T-cell (primary cell): ENCODE measurements around the gene JPT2. TPM values are rescaled to one million over a fixed set of nuclear protein-coding genes. Genes with fewer than 3 reads are reported as not detected.

ENCODE experiments used
- ATAC-seq, 4 experiments: fragments of 200-7000 bp in 3 of 4; fragments of 150-1000 bp in 1 of 4; cut with Tn5 transposase; replicated peaks in 1 of 4; 1 replicate in 3 of 4; 2 replicates in 1 of 4; pipeline ENCODE4 v1.10.0; 2021; ENCODE audit warnings: moderate library complexity in 3 of 4, mild to moderate bottlenecking in 2 of 4, moderate number of reproducible peaks in 1 of 4
- CTCF ChIA-PET, 2 donors: fragments of 300-600 bp; sonication (Branson Sonifier 250); formaldehyde crosslinking; loops; one replicate each; lab custom pipeline; 2022; ENCODE audit warnings: antibody characterized with exemption in 2 of 2; lab: Charles Lee
- POLR2A ChIA-PET, 2 donors: fragments of 300-600 bp; sonication (Branson Sonifier 250); formaldehyde crosslinking; loops; one replicate each; lab custom pipeline; 2022; ENCODE audit warnings: antibody characterized with exemption in 2 of 2; lab: Charles Lee
- DNase-seq, 35 experiments: peaks; one replicate each; pipeline versions ENCODE4 v3.0.0 to v3.0.0-alpha.2; 2013 to 2023
- H3K27ac ChIP-seq: one replicate; pipeline ENCODE4 v1.5.1; 2013; ENCODE audit warnings: low read length
- H3K27me3 ChIP-seq, 2 experiments: replicated peaks in 1 of 2; 1 replicate in 1 of 2; 2 replicates in 1 of 2; pipeline versions ENCODE4 v1.6.1 to v1.7.0; 2013; ENCODE audit warnings: low read length in 1 of 2, mixed read lengths in 1 of 2; ENCODE audit not compliant: control insufficient read depth in 2 of 2, insufficient read depth in 2 of 2; ENCODE audit errors: extremely low read depth in 1 of 2
- H3K36me3 ChIP-seq, 2 donors: 1 replicate in 1 of 2; 2 replicates in 1 of 2; pipeline versions ENCODE4 v1.6.1 to v1.7.0; 2013; ENCODE audit warnings: low read length in 1 of 2; ENCODE audit not compliant: control insufficient read depth in 2 of 2, insufficient read depth in 1 of 2; ENCODE audit errors: extremely low read depth in 1 of 2
- H3K4me1 ChIP-seq, 2 experiments: 1 replicate in 1 of 2; 2 replicates in 1 of 2; pipeline versions ENCODE4 v1.6.1 to v1.7.0; 2013; ENCODE audit warnings: low read length in 2 of 2, mixed read lengths in 1 of 2; ENCODE audit not compliant: insufficient read depth in 2 of 2, control insufficient read depth in 1 of 2; ENCODE audit errors: extremely low read depth in 1 of 2
- H3K4me3 ChIP-seq, 2 donors: 1 replicate in 1 of 2; 2 replicates in 1 of 2; pipeline versions ENCODE4 v1.5.1 to v1.7.0; 2013; ENCODE audit warnings: mild to moderate bottlenecking in 2 of 2, low read length in 1 of 2, moderate library complexity in 1 of 2; ENCODE audit not compliant: control insufficient read depth in 1 of 2; ENCODE audit errors: extremely low read depth in 1 of 2
- H3K9me3 ChIP-seq: 2 replicates; pipeline ENCODE4 v1.7.0; 2013
- H3K27ac Mint-ChIP-seq, 2 donors: one replicate each; pipeline ENCODE4 v1.8.0; 2020 to 2021; ENCODE audit warnings: mild to moderate bottlenecking in 2 of 2, mixed read lengths in 2 of 2
- H3K27me3 Mint-ChIP-seq, 2 donors: one replicate each; pipeline ENCODE4 v1.8.0; 2021 to 2022; ENCODE audit warnings: mixed read lengths in 2 of 2
- H3K36me3 Mint-ChIP-seq: one replicate; pipeline ENCODE4 v1.8.0; 2021; ENCODE audit warnings: mixed read lengths
- H3K4me1 Mint-ChIP-seq, 3 donors: one replicate each; pipeline ENCODE4 v1.8.0; 2020 to 2022; ENCODE audit warnings: mixed read lengths in 3 of 3, mild to moderate bottlenecking in 1 of 3
- H3K4me3 Mint-ChIP-seq, 3 donors: one replicate each; pipeline ENCODE4 v1.8.0; 2020 to 2022; ENCODE audit warnings: mild to moderate bottlenecking in 3 of 3, mixed read lengths in 3 of 3, moderate library complexity in 3 of 3
- H3K9me3 Mint-ChIP-seq, 3 donors: one replicate each; pipeline ENCODE4 v1.8.0; 2020 to 2022; ENCODE audit warnings: mixed read lengths in 3 of 3
- WGBS: methylation state at CpG from one replicate; pipeline ENCODE4 v1.1.5; 2013; ENCODE audit warnings: missing lambda C conversion rate; ENCODE audit not compliant: insufficient coverage; 5-methylcytosine and 5-hydroxymethylcytosine counted together
- total RNA-seq, 35 experiments: library from RNA in 6 of 35; stranded (reverse) in 6 of 35; fragments of 120-200 nt in 1 of 35; gene quantifications; one replicate each; pipeline versions ENCODE4 v1.2.1 to v1.2.4 and lab custom pipeline; 2013 to 2026

JPT2 gene
- total RNA-seq, 5 donors from 2014 or later (not counting 1 experiment from before 2014, with no cell fraction given) = 13.8 to 51.1 (median 41.3) TPM

DNA sequence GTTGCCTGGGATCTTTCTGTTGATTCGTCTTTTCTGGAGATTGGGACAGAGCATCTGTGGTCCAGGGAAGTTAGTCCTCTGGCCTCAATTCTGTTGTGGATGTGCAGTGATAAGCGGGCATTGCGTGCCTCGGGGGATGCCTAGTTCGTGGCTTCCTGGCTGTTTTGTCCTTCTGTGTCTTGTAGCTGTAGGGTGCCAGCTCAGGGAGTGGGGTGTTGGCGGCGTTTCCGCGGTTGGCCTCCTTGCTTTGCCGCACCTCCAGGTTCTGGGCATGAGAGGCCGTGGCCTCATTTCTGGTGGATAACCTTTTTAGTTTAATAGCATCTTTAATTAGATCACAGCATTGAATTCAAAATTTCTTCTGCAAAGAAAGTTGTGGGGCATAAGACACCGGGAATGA, 1.4 kb upstream of the JPT2 start:
- peak overlapping the region; percentile 13 to 55 (median 47) for H3K4me3 Mint-ChIP-seq
- H3K4me1 Mint-ChIP-seq = peaks cover 35 to 38% (median 35%) of the 10 kb centered on the region in 3 donors
- no peaks in the 10 kb centered on the region for H3K27me3 Mint-ChIP-seq
- Histone ChIP-seq H3K9me3 (no peaks in the 10 kb centered on the region), H3K27ac (no peak overlapping the region), H3K36me3 (peaks cover 27 to 34% of the 10 kb centered on the region in 2 donors), H3K4me3 (no peak overlapping the region), H3K27me3 (no peaks in the 10 kb centered on the region), H3K4me1 (peaks cover 3 to 22% of the 10 kb centered on the region in 2 experiments)
- peak overlapping the region; percentile 46 to 78 for H3K27ac Mint-ChIP-seq
- CTCF ChIA-PET = interaction anchor here in 1 of 2 donors (2.7 kb wide), 1 partner anchor 30 kb away, joined by 15 read pairs; the partner anchor contains the start of gene MAPK8IP3
- POLR2A ChIA-PET = interaction anchor here in 1 of 2 donors (0.6 kb wide), 1 partner anchor 173 kb away, joined by 3 read pairs; no protein-coding TSS in a partner anchor
- ATAC-seq (no peak), DNase-seq (no peak)
- 100% methylated on average over 5 of the region's 12 CpGs for WGBS
- H3K9me3 Mint-ChIP-seq = no peaks in the 10 kb centered on the region
- peaks cover 30% of the 10 kb centered on the region for H3K36me3 Mint-ChIP-seq

DNA sequence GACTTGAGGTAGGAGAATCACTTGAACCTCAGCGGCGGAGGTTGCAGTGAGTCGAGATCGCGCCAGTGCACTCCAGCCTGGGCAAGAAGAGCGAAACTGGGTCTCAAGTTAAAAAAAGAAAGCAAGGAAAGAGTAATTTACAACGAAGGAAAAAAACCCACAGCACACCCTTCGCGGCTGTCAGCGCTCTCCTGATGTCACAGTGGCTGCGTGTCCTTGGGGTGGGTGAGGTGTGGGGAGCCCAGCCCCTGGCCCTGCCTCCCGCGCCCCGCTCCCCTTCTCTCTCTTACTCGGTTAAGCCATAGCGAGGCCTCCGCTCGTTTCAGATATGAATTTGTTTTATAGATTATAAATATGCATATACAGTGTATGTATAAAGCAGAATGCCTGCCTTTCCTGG, 740 bp upstream of the JPT2 start:
- H3K4me3 ChIP-seq = no peak overlapping the region
- DNase-seq = peak in 3 of 35 experiments; percentile 3 to 31 (median 3)
- peaks cover 36 to 39% (median 39%) of the 10 kb centered on the region in 3 donors for H3K4me1 Mint-ChIP-seq
- peaks cover 20 to 27% of the 10 kb centered on the region in 2 donors for H3K36me3 ChIP-seq
- peaks cover 3 to 22% of the 10 kb centered on the region in 2 experiments for H3K4me1 ChIP-seq
- no peaks in the 10 kb centered on the region for H3K9me3 ChIP-seq
- H3K27me3 Mint-ChIP-seq = no peaks in the 10 kb centered on the region
- POLR2A ChIA-PET = interaction anchor here in 1 of 2 donors (0.6 kb wide), 1 partner anchor 173 kb away, joined by 3 read pairs; no protein-coding TSS in a partner anchor
- H3K9me3 Mint-ChIP-seq = no peaks in the 10 kb centered on the region
- H3K36me3 Mint-ChIP-seq = peaks cover 23% of the 10 kb centered on the region
- peak overlapping the region; percentile 72 to 78 for H3K27ac Mint-ChIP-seq
- no CpG with 5 or more reads among the region's 18 CpGs for WGBS
- no peak for ATAC-seq
- peak overlapping the region in 2 of 3 donors; percentile 47 to 55 for H3K4me3 Mint-ChIP-seq
- CTCF ChIA-PET = interaction anchor here in 1 of 2 donors (0.8 to 2.7 kb wide), 3 partner anchors 29 to 299 kb away, joined by 3 to 15 read pairs (median 5); partner anchors contain the start of genes MAPK8IP3, NUBP2 and SPSB3
- no peaks in the 10 kb centered on the region for H3K27me3 ChIP-seq
- H3K27ac ChIP-seq = no peak overlapping the region

DNA sequence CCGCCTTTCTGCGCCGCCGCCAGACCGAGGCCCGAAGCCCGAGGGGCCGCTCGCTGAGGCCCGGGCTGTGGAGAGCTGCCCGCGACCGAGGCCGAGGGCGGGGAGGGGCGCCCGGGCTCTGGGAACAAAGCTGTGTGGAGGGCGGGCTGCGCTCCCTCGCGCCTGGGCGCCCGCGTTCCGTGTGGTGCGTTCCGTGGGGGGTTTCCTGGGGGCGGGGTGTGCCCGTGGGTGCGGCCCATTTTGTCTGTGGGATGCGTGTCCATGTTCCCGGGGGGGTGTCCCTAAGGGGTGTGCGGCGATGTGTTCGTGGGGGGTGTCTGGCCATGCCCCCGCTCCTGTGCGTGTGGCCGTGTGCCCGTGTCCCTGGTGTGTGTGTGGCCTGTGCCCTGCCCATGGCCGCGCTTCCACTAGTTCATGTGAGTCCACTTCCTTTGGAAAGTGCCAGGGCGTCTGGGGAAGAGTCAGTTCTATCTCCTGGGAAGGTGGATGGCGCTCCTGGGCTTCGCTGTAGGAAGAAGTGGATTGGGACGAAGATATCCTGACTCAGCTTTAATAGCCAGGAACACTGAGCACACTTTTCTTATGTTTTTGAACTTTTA, 520 bp downstream of the JPT2 start:
- Mint-ChIP-seq H3K4me1 (peaks cover 37 to 42% (median 39%) of the 10 kb centered on the region in 3 donors), H3K9me3 (no peaks in the 10 kb centered on the region), H3K27ac (peak overlapping the region; percentile 33 to 73), H3K4me3 (peak overlapping the region; percentile 86 to 87 (median 86)), H3K36me3 (peaks cover 15% of the 10 kb centered on the region), H3K27me3 (no peaks in the 10 kb centered on the region)
- WGBS = 2% methylated on average over 43 of the region's 45 CpGs
- Histone ChIP-seq H3K36me3 (peaks cover 8 to 22% of the 10 kb centered on the region in 2 donors), H3K4me1 (peaks cover 3 to 22% of the 10 kb centered on the region in 2 experiments), H3K9me3 (no peaks in the 10 kb centered on the region), H3K27ac (peak overlapping the region; percentile 4), H3K4me3 (peak overlapping the region; percentile 57 to 69), H3K27me3 (no peaks in the 10 kb centered on the region)
- ATAC-seq (peak; percentile 16 to 29 (median 18)), DNase-seq (peak in 31 of 35 experiments; percentile 4 to 70 (median 31))
- ChIA-PET CTCF (interaction anchor here in 1 of 2 donors (2.7 kb wide), 1 partner anchor 28 kb away, joined by 15 read pairs; the partner anchor contains the start of gene MAPK8IP3), POLR2A (no interaction called here)

- no peaks in the 10 kb centered on the region for H3K27me3 Mint-ChIP-seq
- peaks cover 39 to 44% (median 40%) of the 10 kb centered on the region in 3 donors for H3K4me1 Mint-ChIP-seq
- Histone ChIP-seq H3K27ac (no peak overlapping the region), H3K36me3 (peaks cover 0 to 15% of the 10 kb centered on the region in 2 donors), H3K4me1 (peaks cover 3 to 22% of the 10 kb centered on the region in 2 experiments), H3K27me3 (no peaks in the 10 kb centered on the region), H3K4me3 (no peak overlapping the region), H3K9me3 (no peaks in the 10 kb centered on the region)
- H3K36me3 Mint-ChIP-seq = peaks cover 4% of the 10 kb centered on the region
- 100% methylated on average over 2 of the region's 14 CpGs for WGBS
- H3K4me3 Mint-ChIP-seq = peak overlapping the region in 1 of 3 donors; percentile 28
- DNase-seq = no peak
- POLR2A ChIA-PET = no interaction called here
- no peak for ATAC-seq
- CTCF ChIA-PET = interaction anchor here in 1 of 2 donors (0.6 kb wide), 1 partner anchor 27 kb away, joined by 5 read pairs; no protein-coding TSS in a partner anchor
- no peak overlapping the region for H3K27ac Mint-ChIP-seq
- no peaks in the 10 kb centered on the region for H3K9me3 Mint-ChIP-seq
Measured at GRCh38 chr16:1680361-1680760, 2.3 kb downstream of the JPT2 start.

GRCh38 chr16:1681032-1681431, 3.0 kb downstream of the JPT2 start:
- Histone ChIP-seq H3K9me3 (no peaks in the 10 kb centered on the region), H3K4me3 (no peak overlapping the region), H3K36me3 (peaks cover 0 to 21% of the 10 kb centered on the region in 2 donors), H3K4me1 (peaks cover 3 to 22% of the 10 kb centered on the region in 2 experiments), H3K27ac (no peak overlapping the region), H3K27me3 (no peaks in the 10 kb centered on the region)
- Mint-ChIP-seq H3K27ac (no peak overlapping the region), H3K4me1 (peaks cover 39 to 44% (median 40%) of the 10 kb centered on the region in 3 donors), H3K4me3 (peak overlapping the region in 2 of 3 donors; percentile 7 to 9), H3K9me3 (no peaks in the 10 kb centered on the region), H3K27me3 (no peaks in the 10 kb centered on the region), H3K36me3 (peaks cover 7% of the 10 kb centered on the region)
- WGBS = 97% methylated on average over 8 of the region's 10 CpGs
- no peak for ATAC-seq
- ChIA-PET POLR2A (interaction anchor here in 1 of 2 donors (0.6 kb wide), 1 partner anchor 20 kb away, joined by 3 read pairs; no protein-coding TSS in a partner anchor), CTCF (no interaction called here)
- no peak for DNase-seq

DNA sequence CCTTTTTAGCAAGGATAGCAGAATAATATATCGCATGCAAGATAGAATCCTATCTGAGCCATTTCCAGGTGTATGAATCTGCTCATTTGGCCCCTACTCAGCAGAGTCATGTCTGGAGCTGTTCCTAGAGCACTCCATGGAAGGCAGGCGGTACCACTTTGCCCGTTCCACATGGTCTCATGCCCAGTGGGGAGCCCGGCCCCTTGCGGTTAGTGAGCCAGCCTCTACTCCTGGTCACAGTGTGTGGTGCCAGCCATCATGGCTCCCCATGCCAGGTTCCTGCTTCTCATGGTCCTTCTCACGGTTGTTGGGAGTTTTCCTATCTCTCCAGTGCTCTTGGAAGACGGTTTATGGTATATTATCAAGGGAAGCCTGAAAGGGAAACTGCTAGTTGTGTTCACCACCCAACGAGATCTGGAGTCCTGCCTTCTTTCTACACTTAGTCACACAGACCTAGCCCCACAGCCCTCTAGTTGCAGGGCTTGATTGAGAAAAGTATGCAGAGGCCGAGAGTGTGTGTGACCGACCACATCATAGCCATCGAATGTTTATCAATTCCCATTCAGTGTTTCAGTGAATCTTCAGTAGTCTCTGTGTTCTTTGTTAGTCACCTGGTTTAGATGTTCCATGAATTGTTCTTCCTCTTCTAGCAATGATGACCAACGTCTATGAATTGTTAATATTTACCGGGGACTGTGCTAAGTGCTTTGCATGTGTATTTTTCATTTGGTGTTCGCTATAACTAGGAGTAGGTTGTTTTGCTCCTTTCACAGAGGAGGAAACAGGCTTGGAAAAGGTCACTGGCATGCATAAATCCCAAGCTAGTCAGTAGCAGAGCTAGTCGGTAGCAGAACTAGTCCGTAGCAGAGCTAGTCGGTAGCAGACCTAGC, 9.6 kb downstream of the JPT2 start:
- H3K9me3 Mint-ChIP-seq = no peaks in the 10 kb centered on the region
- CTCF ChIA-PET = no interaction called here
- POLR2A ChIA-PET = no interaction called here

More for the DNA sequence above, 9.6 kb downstream of the JPT2 start:
- DNase-seq (no peak), ATAC-seq (no peak)
- Histone ChIP-seq H3K27me3 (no peaks in the 10 kb centered on the region), H3K36me3 (peaks cover 16 to 58% of the 10 kb centered on the region in 2 donors), H3K4me3 (no peak overlapping the region), H3K9me3 (no peaks in the 10 kb centered on the region), H3K27ac (no peak overlapping the region), H3K4me1 (no peaks in the 10 kb centered on the region)
- WGBS = 95% methylated on average over 9 of the region's 17 CpGs
- H3K27ac Mint-ChIP-seq = no peak overlapping the region
- H3K36me3 Mint-ChIP-seq = peaks cover 30% of the 10 kb centered on the region
- no peaks in the 10 kb centered on the region for H3K27me3 Mint-ChIP-seq
- peaks cover 6 to 8% (median 6%) of the 10 kb centered on the region in 3 donors for H3K4me1 Mint-ChIP-seq
- no peak overlapping the region for H3K4me3 Mint-ChIP-seq
